Measurements from ENCODE around the gene VTCN1.

- no peak for TF ChIP-seq CTCF (IDR thresholded peaks at IDR 0.05)
- TF ChIP-seq POLR2A (IDR thresholded peaks at IDR 0.05): no peak
- TF ChIP-seq POLR2AphosphoS5 (IDR thresholded peaks at IDR 0.05): no peak
Observed at GRCh38 chr1:117215733-117216462, 5.2 kb upstream of the VTCN1 start.

Measured in prostate gland (tissue), 2 donors.